Esophagus squamous epithelium (tissue), 4 donors: ENCODE measurements around the gene ERN1.

Experiments used
- CTCF ChIP-seq, 6 experiments: fragments of 450-650 bp in 4 of 6; fragments of 200-600 bp in 2 of 6; sonication (generic) in 2 of 6; IDR thresholded peaks; one replicate each; pipeline ENCODE4 v1.5.1; 2016 to 2019; ENCODE audit warnings: antibody characterized with exemption in 6 of 6, mild to moderate bottlenecking in 4 of 6, moderate library complexity in 4 of 6
- POLR2A ChIP-seq, 4 donors: fragments of 450-650 bp; IDR thresholded peaks; one replicate each; pipeline ENCODE4 v1.6.1; 2017; ENCODE audit warnings: antibody characterized with exemption in 4 of 4, mild to moderate bottlenecking in 4 of 4, moderate library complexity in 3 of 4

DNA sequence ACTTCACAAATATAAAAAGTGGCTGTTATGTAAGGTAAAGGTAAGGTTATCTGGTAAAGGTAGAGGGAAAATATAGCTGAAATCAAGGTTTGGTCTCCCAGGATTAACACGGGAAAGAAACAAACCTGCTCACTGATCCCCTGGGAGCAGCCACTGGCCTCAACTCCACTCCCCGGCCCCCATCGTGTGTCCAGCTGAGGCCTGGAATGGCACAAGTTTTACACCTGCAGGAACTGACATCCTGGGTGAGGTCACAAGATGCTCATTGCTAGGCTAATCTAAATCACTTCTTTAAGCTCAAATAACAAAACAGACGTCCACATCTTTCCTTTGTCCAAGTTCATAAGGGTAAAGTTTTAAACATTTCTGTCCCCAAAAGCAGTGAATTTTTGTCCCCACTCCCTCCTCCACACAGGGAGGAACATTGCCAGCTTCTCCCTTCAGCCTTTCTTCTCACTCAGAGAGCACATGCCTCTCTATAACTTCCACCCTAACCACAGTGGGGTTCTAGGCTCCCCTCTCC, 46.3 kb downstream of the ERN1 start:
- TF ChIP-seq CTCF (IDR thresholded peaks at IDR 0.05) (no peak), POLR2A (IDR thresholded peaks at IDR 0.05) (no peak)
